Measurements from ENCODE around the gene CCDC78.

Gene CCDC78

GRCh38 chr16:676913-677312, 49.3 kb downstream of the CCDC78 start:
- DNase-seq: no peak

GRCh38 chr16:676565-676902, 49.7 kb downstream of the CCDC78 start:
- DNase-seq: no peak

GRCh38 chr16:675884-676564, 50.2 kb downstream of the CCDC78 start:
- DNase-seq: no peak

- no peak for DNase-seq
These were observed 51.0 kb downstream of the CCDC78 start, which contains the start of gene RHBDL1 for GRCh38 chr16:674968-675883. Gene RHBDL1 (plus strand): TSS chr16:675671. CDS start chr16:675791, 120 bp downstream.

GRCh38 chr16:674214-674881, 51.9 kb downstream of the CCDC78 start:
- DNase-seq: no peak

GRCh38 chr16:673399-673991, 52.7 kb downstream of the CCDC78 start:
- DNase-seq: no peak

GRCh38 chr16:672851-673250, 53.4 kb downstream of the CCDC78 start:
- DNase-seq: no peak
